Measurements from ENCODE around the gene C10orf62. TPM values are rescaled to one million over a fixed set of nuclear protein-coding genes. Genes with fewer than 3 reads are reported as not detected.
"Not testable (repeated sequence)": the region's sequence is repeated elsewhere in the genome, so short reads cannot be mapped to it uniquely, and the experiment has no call there.

C10orf62 gene
- total RNA-seq, 1 donor from 2014 or later: 0.48 TPM

DNA sequence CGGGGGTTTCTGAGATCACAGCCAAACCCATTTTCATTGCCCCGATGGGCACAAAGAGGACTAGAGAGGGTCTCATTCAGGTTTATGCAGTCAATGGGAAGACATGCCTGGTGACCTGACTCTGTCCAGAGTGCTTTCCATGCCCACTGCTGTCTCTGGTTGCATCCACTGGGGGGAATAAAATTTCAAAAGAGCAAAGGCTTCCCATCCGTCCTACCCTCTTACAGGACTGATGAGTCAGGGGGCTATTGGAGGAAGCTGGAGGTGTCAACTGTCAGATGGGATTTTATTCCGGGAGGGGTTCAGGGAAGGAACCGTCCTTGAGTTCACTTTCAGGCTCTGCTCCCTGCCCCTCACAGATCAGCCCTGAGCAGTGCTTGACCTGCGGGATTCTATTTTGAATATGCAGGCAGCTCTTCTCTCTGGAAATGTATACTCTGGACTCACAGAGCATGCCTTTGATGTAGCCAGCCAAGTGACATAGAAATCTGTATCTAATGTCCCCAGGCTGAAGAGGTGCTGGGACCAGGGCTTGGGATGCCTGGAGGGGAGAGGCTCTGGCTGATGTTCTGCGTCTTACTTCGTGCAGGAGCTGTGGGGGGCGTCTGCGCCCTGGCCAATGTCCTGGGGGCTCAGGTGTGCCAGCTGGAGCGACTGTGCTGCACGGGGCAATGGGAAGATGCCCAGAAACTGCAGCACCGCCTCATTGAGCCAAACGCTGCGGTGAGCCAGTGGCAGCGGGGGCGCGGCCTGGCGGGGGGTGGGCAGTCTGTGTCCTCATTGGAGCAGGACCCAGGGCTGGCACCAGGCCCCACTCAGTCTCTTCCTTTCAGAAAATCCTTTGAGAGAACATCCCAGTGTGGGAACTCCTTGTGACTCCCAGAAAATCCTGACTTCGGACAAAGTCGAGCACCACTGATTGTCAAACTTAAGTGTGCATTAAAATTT, 12.0 kb downstream of the C10orf62 start:
- ATAC-seq (ENCODE audit: poor library complexity) (peak; percentile 76), DNase-seq (peak; percentile 64)
- intact Hi-C loops (cut with DNase I): no loop called here

DNA sequence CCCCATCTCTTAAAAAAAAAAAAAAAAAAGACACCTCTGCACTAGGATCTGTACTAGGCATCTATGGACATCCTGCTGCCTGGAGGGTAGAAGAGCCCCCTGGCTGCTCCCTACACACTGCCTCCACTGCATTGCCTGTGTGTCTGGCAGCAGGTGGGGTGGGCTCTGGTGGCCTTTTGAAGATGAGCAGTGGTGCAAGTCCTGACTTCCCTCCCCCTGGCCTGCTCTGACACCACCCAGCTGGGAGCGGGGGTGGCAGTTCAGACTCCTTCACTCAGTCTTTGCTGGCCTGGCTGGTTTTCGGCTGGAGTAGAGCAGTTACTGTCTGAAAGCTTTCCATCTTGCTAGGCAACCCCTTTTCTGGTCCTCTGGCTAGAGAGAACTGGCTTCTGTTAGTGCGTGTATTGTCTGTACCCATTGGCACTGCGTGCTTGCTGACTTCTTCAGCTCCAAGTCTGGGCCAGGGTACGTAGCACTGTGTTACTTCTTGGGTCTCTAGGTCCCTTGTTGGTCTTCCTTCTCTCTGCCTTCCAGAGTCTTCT, 17.6 kb downstream of the C10orf62 start:
- DNase-seq (no peak), ATAC-seq (ENCODE audit: poor library complexity) (no peak)
- intact Hi-C loops (cut with DNase I): no loop called here

DNA sequence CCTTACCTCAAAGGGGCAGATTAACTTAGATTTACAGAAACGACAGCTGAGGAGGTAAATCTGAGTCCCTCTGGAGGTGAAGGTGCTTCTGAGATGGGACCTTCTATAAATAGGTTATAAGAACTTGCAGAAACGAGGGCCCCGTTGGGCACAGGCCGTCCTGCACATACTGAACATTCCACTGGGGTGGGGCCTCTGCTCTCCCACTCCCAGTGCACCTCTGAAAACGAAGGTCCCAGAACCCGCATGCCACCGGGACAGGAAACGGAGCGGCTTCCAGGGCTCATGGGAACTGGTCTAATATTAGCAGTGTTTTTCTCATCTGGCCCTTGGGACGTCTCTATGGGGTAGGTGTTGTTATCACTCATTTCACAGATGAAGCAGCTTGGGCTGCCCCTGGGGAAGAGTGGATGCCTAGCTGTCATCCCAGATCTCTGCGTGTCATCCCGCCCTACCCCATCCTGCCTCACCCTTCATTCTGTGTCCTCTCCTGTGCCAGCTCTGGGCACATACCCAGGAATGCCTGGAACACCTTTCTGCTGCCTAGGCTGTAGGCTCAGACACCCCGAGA, 19.6 kb downstream of the C10orf62 start:
- ATAC-seq (ENCODE audit: poor library complexity) (peak; percentile 81), DNase-seq (peak; percentile 80)
- intact Hi-C loops (cut with DNase I): no loop called here

DNA sequence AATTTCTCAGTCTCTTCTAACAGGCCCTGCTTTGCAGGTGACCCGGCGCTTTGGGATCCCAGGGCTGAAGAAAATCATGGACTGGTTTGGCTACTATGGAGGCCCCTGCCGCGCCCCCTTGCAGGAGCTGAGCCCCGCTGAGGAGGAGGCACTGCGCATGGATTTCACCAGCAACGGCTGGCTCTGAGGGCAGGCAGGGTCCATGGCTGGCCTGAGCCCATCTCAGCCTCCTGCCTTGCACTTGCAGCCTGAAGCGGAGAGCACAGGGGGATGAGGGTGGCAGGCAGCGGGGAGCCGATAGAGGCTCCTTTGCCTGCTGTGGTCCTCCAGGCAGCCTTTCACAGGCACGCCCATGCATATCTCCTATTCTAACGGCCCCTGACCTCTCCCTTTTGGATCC, 22.0 kb downstream of the C10orf62 start:
- intact Hi-C loops (cut with DNase I): loop anchor here (2.0 to 10.0 kb wide), 2 partner anchors 39 to 147 kb away; partner anchors contain the start of gene ANKRD2
- DNase-seq: no peak
- no peak for ATAC-seq (ENCODE audit: poor library complexity)

DNA sequence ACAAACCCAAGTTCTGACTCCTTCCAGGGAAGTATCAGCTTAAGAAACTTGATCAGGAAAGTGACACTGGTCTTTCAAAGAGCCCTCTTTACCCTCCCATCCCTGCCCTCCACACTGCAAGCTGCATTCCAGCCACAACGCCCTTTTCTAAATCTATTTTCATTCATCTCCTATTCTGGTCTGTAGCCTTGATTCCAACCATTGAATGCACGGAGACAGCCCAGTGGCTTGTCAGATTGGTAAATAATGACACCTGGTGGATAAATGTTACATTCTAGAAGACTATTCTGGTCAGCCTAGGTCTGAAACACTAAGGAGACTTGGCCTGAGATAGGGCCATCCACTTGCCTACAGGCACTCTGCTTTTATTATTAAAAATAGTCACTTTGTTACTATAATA, 22.9 kb downstream of the C10orf62 start:
- DNase-seq: no peak
- intact Hi-C loops (cut with DNase I): loop anchor here (10.0 kb wide), 1 partner anchor 148 kb away; no protein-coding TSS in a partner anchor
- peak; percentile 66 for ATAC-seq (ENCODE audit: poor library complexity)

DNA sequence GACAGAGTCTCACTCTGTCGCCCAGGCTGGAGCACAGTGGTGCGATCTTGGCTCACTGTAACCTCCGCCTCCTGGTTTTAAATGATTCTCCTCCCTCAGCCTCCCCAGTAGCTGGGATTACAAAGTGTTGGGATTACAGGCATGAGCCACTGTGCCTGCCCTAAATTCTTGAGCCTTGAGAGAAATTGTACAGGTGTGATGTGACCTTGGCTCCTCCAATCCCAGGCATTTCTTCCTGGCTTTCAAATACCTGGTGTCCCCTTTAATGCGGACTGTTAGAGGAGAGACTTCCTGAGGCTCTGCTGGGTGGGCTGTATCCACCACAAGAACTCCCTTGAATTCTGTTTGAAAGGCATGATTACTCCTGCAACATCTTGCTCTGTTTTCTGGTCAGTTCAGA, 28.8 kb downstream of the C10orf62 start:
- ATAC-seq (ENCODE audit: poor library complexity): no peak
- intact Hi-C loops (cut with DNase I): loop anchor here (5.0 to 10.0 kb wide), 2 partner anchors 153 to 211 kb away; no protein-coding TSS in a partner anchor
- no peak for DNase-seq

DNA sequence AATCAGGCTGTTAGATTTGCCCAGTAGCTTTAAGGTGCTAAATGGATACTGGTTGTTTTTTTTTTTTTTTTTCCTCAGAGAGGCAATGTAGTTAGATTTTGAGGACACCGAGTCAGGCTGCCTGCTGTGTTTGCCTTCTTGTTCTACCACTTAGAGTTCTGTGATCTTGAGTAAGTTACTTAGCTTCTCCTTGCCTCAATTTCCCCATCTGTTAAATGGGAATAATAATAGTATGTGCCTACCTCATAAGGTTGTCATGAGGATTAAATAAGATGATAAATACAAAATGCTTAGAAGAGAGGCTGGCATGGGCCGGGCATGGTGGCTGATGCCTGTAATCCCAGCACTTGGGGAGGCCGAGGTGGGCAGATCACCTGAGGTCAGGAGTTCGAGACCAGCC, 29.2 kb downstream of the C10orf62 start:
- ATAC-seq (ENCODE audit: poor library complexity): no peak
- DNase-seq: no peak
- intact Hi-C loops (cut with DNase I): loop anchor here (5.0 to 10.0 kb wide), 2 partner anchors 154 to 211 kb away; no protein-coding TSS in a partner anchor

DNA sequence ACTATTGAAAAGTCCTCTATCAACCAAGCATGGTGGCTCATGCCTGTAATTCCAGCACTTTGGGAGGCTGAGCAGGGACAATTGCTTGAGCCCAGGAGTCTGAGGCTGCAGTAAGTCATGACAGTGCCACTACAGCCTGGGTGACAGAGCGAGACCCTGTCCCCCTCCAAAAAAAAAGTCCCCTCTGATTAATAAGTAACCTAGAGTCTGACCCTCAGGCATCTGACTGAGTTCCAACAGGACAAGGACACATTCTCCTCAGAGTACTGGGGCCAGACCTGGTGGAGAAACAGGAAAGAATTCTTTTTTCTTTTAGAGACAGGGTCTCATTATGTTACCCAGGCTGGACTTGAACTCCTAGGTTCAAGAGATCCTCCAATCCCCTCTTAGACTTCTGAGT, 33.8 kb downstream of the C10orf62 start:
- DNase-seq: no peak
- no peak for ATAC-seq (ENCODE audit: poor library complexity)
- intact Hi-C loops (cut with DNase I): no loop called here

DNA sequence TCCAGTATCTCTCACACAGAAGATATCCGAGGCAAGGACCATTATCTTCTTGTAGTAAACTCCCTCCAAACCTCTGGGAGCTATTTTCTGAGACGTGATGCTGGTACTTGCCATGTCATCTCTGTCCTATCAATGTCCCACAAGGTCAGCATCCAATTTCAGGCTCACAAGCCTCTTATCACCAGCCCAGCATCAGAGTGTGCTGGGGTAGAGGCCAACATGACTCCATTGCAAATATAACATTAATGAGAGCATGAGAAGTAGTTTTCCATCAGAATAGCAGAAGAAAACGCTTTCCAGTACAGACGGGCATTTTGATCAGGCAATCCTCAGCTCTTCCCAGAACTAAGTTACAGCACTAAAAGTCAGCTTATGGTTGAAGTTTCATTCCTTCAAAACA, 38.2 kb downstream of the C10orf62 start:
- intact Hi-C loops (cut with DNase I): no loop called here
- no peak for ATAC-seq (ENCODE audit: poor library complexity)
- no peak for DNase-seq

DNA sequence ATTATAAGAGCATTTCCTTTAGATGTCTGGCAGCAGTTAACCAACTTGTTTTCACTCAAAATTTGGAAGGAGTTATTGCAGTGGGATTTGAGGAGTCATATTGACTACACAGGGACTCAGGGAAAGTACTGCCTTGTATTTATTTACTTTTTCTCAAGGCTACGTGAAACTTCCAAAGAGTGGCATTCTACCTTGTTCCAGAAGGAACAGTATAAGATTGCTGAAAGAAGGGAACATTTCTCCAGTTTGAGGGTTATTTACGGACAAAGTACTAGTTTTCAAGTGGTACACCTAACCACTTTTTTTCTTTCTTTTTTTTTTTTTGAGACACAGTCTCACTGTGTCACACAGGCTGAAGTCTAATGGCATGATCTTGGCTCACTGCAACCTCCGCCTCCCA, 38.7 kb downstream of the C10orf62 start:
- DNase-seq (no peak), ATAC-seq (ENCODE audit: poor library complexity) (no peak)
- intact Hi-C loops (cut with DNase I): no loop called here

DNA sequence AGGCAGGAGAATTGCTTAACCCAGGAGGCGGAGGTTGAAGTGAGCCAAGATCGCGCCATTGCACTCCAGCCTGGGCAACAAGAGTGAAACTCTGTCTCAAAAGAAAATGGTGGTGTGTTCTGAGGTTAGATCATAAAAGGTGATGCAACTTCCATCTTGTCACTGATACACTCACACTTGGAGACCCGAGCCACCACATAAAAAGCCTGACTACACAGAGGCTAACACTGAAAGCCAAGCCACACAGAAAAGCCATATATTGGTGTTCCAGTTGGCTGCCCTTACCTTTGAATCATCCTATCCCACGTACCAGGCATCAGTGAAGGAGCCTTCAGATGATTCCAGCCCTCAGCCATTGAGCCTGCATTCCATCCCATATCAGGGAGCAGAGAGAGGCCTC, 39.8 kb downstream of the C10orf62 start:
- intact Hi-C loops (cut with DNase I): no loop called here
- DNase-seq: no peak
- ATAC-seq (ENCODE audit: poor library complexity): no peak

DNA sequence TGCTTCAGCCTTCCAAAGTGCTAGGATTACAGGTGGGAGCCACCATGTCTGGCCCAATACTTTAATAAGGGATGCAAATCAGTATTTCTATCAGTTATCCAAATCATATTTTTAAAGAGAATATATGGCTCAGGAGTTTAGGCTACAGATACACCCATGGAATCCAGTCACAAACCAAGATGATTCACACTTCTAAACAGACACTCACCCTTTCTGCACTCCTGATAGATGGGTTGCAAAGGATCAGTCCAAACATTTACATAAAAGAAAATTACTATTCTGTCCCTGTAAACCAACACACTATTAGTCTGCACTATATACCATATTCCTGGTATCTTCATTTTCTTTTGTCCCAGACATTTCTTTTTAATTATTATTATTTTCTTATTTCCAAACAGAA, 41.6 kb downstream of the C10orf62 start:
- ATAC-seq (ENCODE audit: poor library complexity) (no peak), DNase-seq (no peak)
- intact Hi-C loops (cut with DNase I): no loop called here

DNA sequence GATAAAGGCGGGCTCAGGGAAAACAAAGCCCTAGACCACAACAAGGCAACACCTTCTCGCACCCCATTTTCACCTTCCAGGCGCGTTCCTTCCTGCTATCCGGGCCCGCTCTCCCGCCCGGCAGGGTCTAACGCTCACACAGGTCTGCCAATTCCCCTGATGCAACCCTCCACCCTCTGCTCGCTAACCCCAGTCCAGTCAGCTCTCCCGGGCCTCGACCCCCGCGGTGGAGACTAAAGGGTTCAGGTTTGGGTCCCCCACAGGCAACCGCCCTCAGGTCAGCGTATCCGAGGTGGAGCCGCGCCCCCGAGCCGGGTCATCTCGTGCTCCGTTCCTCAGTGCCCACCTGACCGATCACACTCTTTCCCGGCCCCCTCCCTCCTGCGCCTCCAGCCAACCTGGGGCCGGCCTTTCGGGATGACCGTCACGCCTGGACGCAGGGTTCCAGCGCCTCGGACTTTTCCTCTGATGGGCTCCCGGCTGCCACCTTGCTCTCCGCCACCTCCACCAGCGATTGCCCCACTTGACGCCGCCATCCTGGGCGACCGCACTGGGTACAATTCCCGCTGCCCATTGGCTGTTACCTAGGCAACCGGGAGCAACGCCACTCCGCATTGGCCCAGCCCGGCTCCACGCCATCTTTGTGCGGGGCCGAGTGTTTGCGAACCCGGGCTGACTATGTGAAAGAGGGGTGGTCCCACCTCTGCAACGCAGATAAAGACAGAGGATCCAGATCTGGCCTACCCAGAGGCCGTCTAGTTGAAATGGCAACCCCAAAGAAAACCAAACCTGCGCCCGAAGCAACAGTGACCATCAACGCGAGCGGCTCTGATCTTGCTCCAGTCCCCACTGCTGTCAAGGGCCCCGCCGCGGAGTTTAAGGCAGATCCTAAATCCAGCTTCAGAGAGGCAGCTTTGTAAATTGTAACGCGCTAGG, 43.7 kb downstream of the C10orf62 start, which contains the start of gene MORN4:
Gene MORN4, minus strand, starts transcription at position 552 of the 936 bp plus-strand sequence. CDS start 13,847 bp downstream, outside the sequence.
- peak; percentile 100 for ATAC-seq (ENCODE audit: poor library complexity)
- peak; percentile 95 for DNase-seq
- intact Hi-C loops (cut with DNase I): no loop called here

DNA sequence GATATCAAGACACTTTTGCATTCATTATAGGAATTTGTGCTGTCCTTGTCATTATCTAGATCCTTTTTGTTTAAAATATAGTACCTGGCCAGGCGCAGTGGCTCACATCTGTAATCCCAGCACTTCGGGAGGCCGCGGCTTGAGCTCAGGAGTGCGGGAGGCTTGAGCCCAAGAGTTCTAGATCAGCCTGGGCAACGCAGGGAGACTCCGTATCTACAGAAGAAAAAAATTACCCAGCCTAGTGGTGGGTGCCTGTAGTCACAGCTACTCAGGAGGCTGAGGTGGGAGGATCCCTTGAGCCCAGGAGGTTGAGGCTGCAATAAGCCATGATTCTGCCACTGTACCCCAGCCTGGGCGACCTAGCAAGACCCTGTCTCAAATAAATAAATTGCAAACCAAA, 44.4 kb downstream of the C10orf62 start:
- intact Hi-C loops (cut with DNase I): no loop called here
- DNase-seq: no peak
- ATAC-seq (ENCODE audit: poor library complexity): peak; percentile 7

DNA sequence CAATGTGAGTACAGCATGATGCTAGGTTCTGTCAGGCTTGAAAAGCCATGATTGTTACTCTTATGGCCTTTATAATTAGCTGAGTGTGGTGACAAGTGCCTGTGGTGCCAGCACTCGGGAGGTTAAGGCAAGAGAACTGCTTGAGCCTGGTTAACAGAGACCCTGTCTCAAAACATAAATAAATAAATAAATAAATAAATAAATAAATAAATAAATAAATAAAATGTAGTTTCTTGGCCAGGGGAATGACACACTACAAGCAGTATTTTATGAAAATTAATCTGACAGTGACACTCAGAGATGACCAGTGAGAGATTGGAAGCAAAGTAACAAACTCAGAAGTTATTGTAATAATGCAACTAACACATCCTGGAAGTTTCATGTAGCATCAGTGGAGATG, 46.1 kb downstream of the C10orf62 start:
- ATAC-seq (ENCODE audit: poor library complexity) (no peak), DNase-seq (no peak)
- intact Hi-C loops (cut with DNase I): no loop called here

DNA sequence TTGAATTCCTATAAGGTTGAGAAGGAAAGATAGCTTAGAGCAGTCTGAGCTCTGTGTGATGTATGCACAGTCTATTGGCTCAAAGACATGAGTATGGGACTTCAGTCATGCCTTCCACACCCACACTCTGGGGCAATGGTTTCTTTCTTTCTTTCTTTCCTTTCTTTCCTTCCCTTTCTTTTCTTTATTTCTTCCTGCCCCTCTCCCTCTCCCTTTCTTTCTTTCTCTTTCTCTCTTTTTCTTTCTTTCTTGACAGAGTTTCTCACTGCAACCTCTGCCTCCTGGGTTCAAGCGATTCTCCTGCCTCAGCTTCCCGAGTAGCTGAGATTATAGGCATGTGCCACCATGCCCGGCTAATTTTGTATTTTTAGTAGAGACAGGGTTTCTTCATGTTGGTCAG, 49.6 kb downstream of the C10orf62 start:
- ATAC-seq (ENCODE audit: poor library complexity); DNase-seq; intact Hi-C loops (cut with DNase I): not testable (repeated sequence)

DNA sequence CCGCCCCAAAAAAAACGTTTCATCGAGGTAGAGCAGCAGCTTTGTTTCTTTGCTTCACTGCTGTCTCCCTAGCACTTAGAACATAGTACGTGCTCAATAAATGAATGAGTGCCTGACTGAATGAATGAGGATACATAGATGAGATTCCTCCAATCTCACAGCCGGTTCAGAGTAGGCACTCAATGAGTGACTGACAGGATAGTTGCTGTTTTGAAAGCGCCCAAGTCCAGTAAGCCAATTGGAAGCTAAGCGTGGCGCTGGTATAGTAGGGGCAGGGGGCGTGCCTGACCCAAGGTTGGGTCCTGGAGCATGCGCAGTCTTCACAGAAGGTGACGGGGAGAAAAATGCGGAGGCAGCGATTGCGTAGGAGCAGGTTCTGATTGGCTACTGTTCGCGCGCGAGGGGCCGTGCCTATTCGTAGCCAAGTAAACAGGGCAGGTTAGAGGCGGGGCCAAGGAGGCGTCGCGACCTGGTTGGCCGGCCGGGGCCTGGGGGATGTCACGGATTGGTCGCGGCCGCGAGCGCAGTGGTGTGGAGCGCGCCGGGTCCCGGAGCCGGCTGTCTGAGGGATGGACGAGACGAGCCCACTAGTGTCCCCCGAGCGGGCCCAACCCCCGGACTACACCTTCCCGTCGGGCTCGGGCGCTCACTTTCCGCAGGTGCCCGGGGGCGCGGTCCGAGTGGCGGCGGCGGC, 50.8 kb downstream of the C10orf62 start, which contains the start of gene PI4K2A:
Gene PI4K2A, plus strand, starts transcription at position 498 of the 694 bp plus-strand sequence. Its CDS starts 72 bp downstream, at position 570.
- peak; percentile 99 for ATAC-seq (ENCODE audit: poor library complexity)
- DNase-seq: peak; percentile 99
- intact Hi-C loops (cut with DNase I): no loop called here
